IMR-90 (cell line): ENCODE data around the gene ADGRD1. TPM values are rescaled to one million over a fixed set of nuclear protein-coding genes. Genes with fewer than 3 reads are reported as not detected.

ENCODE experiments used
- ATAC-seq: fragments of 200-7000 bp; cut with Tn5 transposase; 2 replicates; pipeline ENCODE4 v1.9.1; 2020; ENCODE audit warnings: low read depth, mild to moderate bottlenecking, moderate library complexity
- BruUV-seq: library from RNA; stranded (reverse); fragments of 400-500 nt; replicated peaks from 2 replicates; lab custom pipeline; 2021; lab: Mats Ljungman, UMichigan
- CTCF ChIA-PET: fragments of 300-600 bp; formaldehyde crosslinking; extraction: SDS; loops from one replicate; lab custom pipeline; 2021; ENCODE audit warnings: antibody characterized with exemption; lab: Yijun Ruan, JAX
- POLR2A ChIA-PET: fragments of 300-600 bp; sonication (Branson Sonifier 250); formaldehyde crosslinking; loops from one replicate; lab custom pipeline; 2022; ENCODE audit warnings: antibody characterized with exemption; ENCODE audit not compliant: unreplicated experiment; lab: Charles Lee
- DNase-seq: peaks from one replicate; pipeline ENCODE4 v3.0.0; 2013
- H2AFZ ChIP-seq: replicated peaks from 2 replicates; pipeline ENCODE3; 2013; ENCODE audit warnings: low read length, mild to moderate bottlenecking; ENCODE audit not compliant: poor library complexity
- H2AK5ac ChIP-seq: 2 replicates; pipeline ENCODE4 v1.6.1; 2013; ENCODE audit warnings: low read depth, low read length, inconsistent platforms
- H2AK9ac ChIP-seq: replicated peaks from 2 replicates; pipeline ENCODE3; 2013; ENCODE audit warnings: mild to moderate bottlenecking, low read depth, low read length, moderate library complexity; ENCODE audit not compliant: poor library complexity
- H2BK120ac ChIP-seq: 2 replicates; pipeline ENCODE4 v1.6.1; 2013; ENCODE audit warnings: low read depth, low read length, inconsistent platforms
- H2BK15ac ChIP-seq: 3 replicates; pipeline ENCODE4 v1.6.1; 2013; ENCODE audit warnings: low read depth, low read length, inconsistent platforms
- H2BK20ac ChIP-seq: 2 replicates; pipeline ENCODE4 v1.6.1; 2013; ENCODE audit warnings: low read depth, mild to moderate bottlenecking, inconsistent platforms, low read length, moderate library complexity
- H2BK5ac ChIP-seq: 2 replicates; pipeline ENCODE4 v1.6.1; 2013; ENCODE audit warnings: mild to moderate bottlenecking, low read depth, low read length, inconsistent platforms; ENCODE audit not compliant: poor library complexity, severe bottlenecking
- H3K14ac ChIP-seq: replicated peaks from 2 replicates; pipeline ENCODE4 v1.6.1; 2013; ENCODE audit warnings: low read depth, low read length, inconsistent platforms
- H3K18ac ChIP-seq: 2 replicates; pipeline ENCODE4 v1.6.1; 2013; ENCODE audit warnings: low read depth, low read length, control low read depth
- H3K23ac ChIP-seq: 2 replicates; pipeline ENCODE4 v1.6.1; 2013; ENCODE audit warnings: low read depth, low read length, inconsistent platforms
- H3K27ac ChIP-seq: 2 replicates; pipeline ENCODE4 v1.5.1; 2013; ENCODE audit warnings: mild to moderate bottlenecking, control low read depth, low read length; ENCODE audit not compliant: insufficient read depth
- H3K27me3 ChIP-seq: 2 replicates; pipeline ENCODE4 v1.6.1; 2013; ENCODE audit warnings: low read length; ENCODE audit not compliant: control insufficient read depth, insufficient read depth
- H3K36me3 ChIP-seq: 2 replicates; pipeline ENCODE4 v1.6.1; 2013; ENCODE audit warnings: low read length, mixed read lengths; ENCODE audit not compliant: control insufficient read depth, insufficient read depth
- H3K4ac ChIP-seq: 2 replicates; pipeline ENCODE4 v1.6.1; 2013; ENCODE audit warnings: low read depth, low read length, inconsistent platforms
- H3K4me1 ChIP-seq: 2 replicates; pipeline ENCODE4 v1.6.1; 2013; ENCODE audit warnings: low read length, mixed read lengths; ENCODE audit not compliant: control insufficient read depth, insufficient read depth
- H3K4me2 ChIP-seq: 2 replicates; pipeline ENCODE4 v1.6.1; 2013; ENCODE audit warnings: low read depth, mild to moderate bottlenecking, control low read depth, low read length, moderate library complexity
- H3K4me3 ChIP-seq: 2 replicates; pipeline ENCODE4 v1.5.1; 2013; ENCODE audit warnings: low read depth, mild to moderate bottlenecking, control low read depth, low read length, moderate library complexity; ENCODE audit not compliant: insufficient read depth
- H3K56ac ChIP-seq: 2 replicates; pipeline ENCODE4 v1.6.1; 2013; ENCODE audit warnings: low read length, inconsistent platforms; ENCODE audit not compliant: insufficient read depth; ENCODE audit errors: extremely low read depth
- H3K79me1 ChIP-seq, 2 experiments: 2 replicates each; pipeline ENCODE4 v1.6.1; 2013; ENCODE audit warnings: low read length in 2 of 2, inconsistent platforms in 1 of 2, low read depth in 1 of 2
- H3K9ac ChIP-seq: 2 replicates; pipeline ENCODE4 v1.6.1; 2013; ENCODE audit warnings: low read depth, low read length, control low read depth
- H3K9me1 ChIP-seq: 2 replicates; pipeline ENCODE4 v1.6.1; 2013; ENCODE audit warnings: low read length, inconsistent platforms; ENCODE audit not compliant: insufficient read depth
- H3K9me3 ChIP-seq: 2 replicates; pipeline ENCODE4 v1.6.1; 2013; ENCODE audit warnings: low read length; ENCODE audit not compliant: control insufficient read depth, insufficient read depth
- H4K20me1 ChIP-seq: 2 replicates; pipeline ENCODE4 v1.6.1; 2013; ENCODE audit warnings: low read length, inconsistent platforms; ENCODE audit not compliant: insufficient read depth
- H4K5ac ChIP-seq: 2 replicates; pipeline ENCODE4 v1.6.1; 2013; ENCODE audit warnings: mild to moderate bottlenecking, low read depth, low read length, control low read depth
- H4K8ac ChIP-seq, 2 experiments: 2 replicates each; pipeline ENCODE4 v1.6.1; 2013; ENCODE audit warnings: low read depth in 2 of 2, low read length in 2 of 2, control low read depth in 1 of 2, inconsistent platforms in 1 of 2
- H4K91ac ChIP-seq: 2 replicates; pipeline ENCODE4 v1.6.1; 2013; ENCODE audit warnings: low read depth, low read length, inconsistent platforms; ENCODE audit not compliant: insufficient read depth
- BHLHE40 ChIP-seq: fragments of 150-350 bp; IDR thresholded peaks from 2 replicates; pipeline ENCODE4 v1.6.1; 2016; ENCODE audit warnings: mild to moderate bottlenecking, low read depth, low read length
- CEBPB ChIP-seq: IDR thresholded peaks from 2 replicates; pipeline ENCODE4 v1.6.1; 2012; ENCODE audit warnings: low read depth, low read length, improper control_type of control experiment
- CHD1 ChIP-seq: IDR thresholded peaks from 2 replicates; pipeline ENCODE4 v1.6.1; 2012; ENCODE audit warnings: low read depth, low read length, improper control_type of control experiment
- ELK1 ChIP-seq: fragments of 150-350 bp; IDR thresholded peaks from 2 replicates; pipeline ENCODE4 v1.6.1; 2016; ENCODE audit warnings: low read depth, mild to moderate bottlenecking, low read length, moderate library complexity, borderline replicate concordance
- FOS ChIP-seq: fragments of 150-350 bp; IDR thresholded peaks from 2 replicates; pipeline ENCODE4 v1.6.1; 2016; ENCODE audit warnings: low read depth, low read length
- MAZ ChIP-seq: IDR thresholded peaks from 2 replicates; pipeline ENCODE4 v1.6.1; 2012; ENCODE audit warnings: low read depth, mild to moderate bottlenecking, low read length, improper control_type of control experiment, moderate library complexity, borderline replicate concordance
- MXI1 ChIP-seq: IDR thresholded peaks from 2 replicates; pipeline ENCODE4 v1.6.1; 2012; ENCODE audit warnings: low read depth, mild to moderate bottlenecking, low read length, moderate library complexity, borderline replicate concordance
- NFE2L2 ChIP-seq: fragments of 150-350 bp; IDR thresholded peaks from 2 replicates; pipeline ENCODE4 v1.6.1; 2016; ENCODE audit warnings: low read depth, mild to moderate bottlenecking, low read length
- POLR2A ChIP-seq: IDR thresholded peaks from 2 replicates; pipeline ENCODE4 v1.6.1; 2012; ENCODE audit warnings: mild to moderate bottlenecking, low read depth, low read length
- RAD21 ChIP-seq: IDR thresholded peaks from 2 replicates; pipeline ENCODE4 v1.6.1; 2012; ENCODE audit warnings: low read length, improper control_type of control experiment
- RCOR1 ChIP-seq: IDR thresholded peaks from 2 replicates; pipeline ENCODE4 v1.6.1; 2012; ENCODE audit warnings: mild to moderate bottlenecking, low read length, improper control_type of control experiment; ENCODE audit not compliant: insufficient replicate concordance
- RFX5 ChIP-seq: IDR thresholded peaks from 2 replicates; pipeline ENCODE4 v1.8.0; 2012; ENCODE audit warnings: low read depth, mild to moderate bottlenecking, low read length, moderate library complexity
- SMC3 ChIP-seq: fragments of 150-350 bp; IDR thresholded peaks from 2 replicates; pipeline ENCODE4 v1.6.1; 2016; ENCODE audit warnings: low read depth, mild to moderate bottlenecking, antibody characterized with exemption, low read length, moderate library complexity
- WGBS, 2 experiments: methylation state at CpG; one replicate each; pipeline versions ENCODE4 v1.1.5 to v1.1.7; 2013; ENCODE audit warnings: missing lambda C conversion rate in 2 of 2; ENCODE audit not compliant: insufficient read length in 1 of 2; ENCODE audit errors: extremely low coverage in 2 of 2; 5-methylcytosine and 5-hydroxymethylcytosine counted together
- dilution Hi-C: fragments of 300-500 bp; cut with HindIII; formaldehyde crosslinking; loops from one replicate; pipeline ENCODE4 v1.14.3; 2018; ENCODE audit warnings: low sequenced_read_pairs; ENCODE audit not compliant: unreplicated experiment
- in situ Hi-C: fragments of 300-500 bp; cut with MboI; formaldehyde crosslinking; loops from 3 replicates; pipeline ENCODE4 v1.14.3; 2019; ENCODE audit warnings: low sequenced_read_pairs, inconsistent platforms, mixed read lengths
- intact Hi-C: fragments of 100-400 bp; cut with micrococcal nuclease; formaldehyde crosslinking; loops from 2 replicates; pipeline ENCODE4 v1.10.0; 2022
- polyA plus RNA-seq, 3 experiments: library from polyadenylated mRNA; depleted of rRNA; stranded (reverse); fragments of >200 nt; gene quantifications; 2 replicates each; pipeline ENCODE4 v1.2.3, GENCODE V29; 2012; ENCODE audit warnings: low replicate concordance in 1 of 3
- total RNA-seq: library from RNA; depleted of rRNA; stranded (reverse); fragments of >200 nt; gene quantifications from 2 replicates; pipeline ENCODE4 v1.2.3, GENCODE V29; 2012
- TF ChIP-seq, protein P1 (sequence below): conservative IDR thresholded peaks from 2 replicates; pipeline ENCODE4 v1.5.1; 2012; ENCODE audit warnings: mild to moderate bottlenecking, low read depth, low read length, improper control_type of control experiment
- TF ChIP-seq, protein P2 (sequence below): fragments of 150-350 bp; IDR thresholded peaks from 2 replicates; pipeline ENCODE4 v1.6.1; 2017; ENCODE audit warnings: mild to moderate bottlenecking, antibody characterized with exemption, low read length, low read depth

Gene ADGRD1
- total and polyA plus RNA-seq, 2 of the 4 experiments (the other 2 are of a cell fraction), result not detected

- H2BK15ac ChIP-seq, result no peak overlapping the region
- H3K56ac ChIP-seq, result no peak overlapping the region
- H2AK5ac ChIP-seq, result no peak overlapping the region
- POLR2A ChIA-PET, result no interaction called here
- H3K4ac ChIP-seq, result no peak overlapping the region
- no TSS peak for BruUV-seq
- 38% methylated on average over 2 of the region's 14 CpGs; no CpG with 5 or more reads in 1 of the 2 experiments for WGBS, 2 experiments
- H3K23ac ChIP-seq, result no peak overlapping the region
- TF ChIP-seq POLR2A, result no peak
- TF ChIP-seq MAZ, result no peak
- no peak for TF ChIP-seq RAD21
- no peak for TF ChIP-seq FOS
- TF ChIP-seq SMC3, result no peak
- TF ChIP-seq MXI1, result no peak
- TF ChIP-seq RFX5, result no peak
- TF ChIP-seq BHLHE40, result no peak
- TF ChIP-seq NFE2L2, result no peak
- no peak for TF ChIP-seq RCOR1
- TF ChIP-seq, protein P1, sequence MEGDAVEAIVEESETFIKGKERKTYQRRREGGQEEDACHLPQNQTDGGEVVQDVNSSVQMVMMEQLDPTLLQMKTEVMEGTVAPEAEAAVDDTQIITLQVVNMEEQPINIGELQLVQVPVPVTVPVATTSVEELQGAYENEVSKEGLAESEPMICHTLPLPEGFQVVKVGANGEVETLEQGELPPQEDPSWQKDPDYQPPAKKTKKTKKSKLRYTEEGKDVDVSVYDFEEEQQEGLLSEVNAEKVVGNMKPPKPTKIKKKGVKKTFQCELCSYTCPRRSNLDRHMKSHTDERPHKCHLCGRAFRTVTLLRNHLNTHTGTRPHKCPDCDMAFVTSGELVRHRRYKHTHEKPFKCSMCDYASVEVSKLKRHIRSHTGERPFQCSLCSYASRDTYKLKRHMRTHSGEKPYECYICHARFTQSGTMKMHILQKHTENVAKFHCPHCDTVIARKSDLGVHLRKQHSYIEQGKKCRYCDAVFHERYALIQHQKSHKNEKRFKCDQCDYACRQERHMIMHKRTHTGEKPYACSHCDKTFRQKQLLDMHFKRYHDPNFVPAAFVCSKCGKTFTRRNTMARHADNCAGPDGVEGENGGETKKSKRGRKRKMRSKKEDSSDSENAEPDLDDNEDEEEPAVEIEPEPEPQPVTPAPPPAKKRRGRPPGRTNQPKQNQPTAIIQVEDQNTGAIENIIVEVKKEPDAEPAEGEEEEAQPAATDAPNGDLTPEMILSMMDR, result no peak
- no peak for TF ChIP-seq CEBPB
- no peak for TF ChIP-seq ELK1
- TF ChIP-seq, protein P2, sequence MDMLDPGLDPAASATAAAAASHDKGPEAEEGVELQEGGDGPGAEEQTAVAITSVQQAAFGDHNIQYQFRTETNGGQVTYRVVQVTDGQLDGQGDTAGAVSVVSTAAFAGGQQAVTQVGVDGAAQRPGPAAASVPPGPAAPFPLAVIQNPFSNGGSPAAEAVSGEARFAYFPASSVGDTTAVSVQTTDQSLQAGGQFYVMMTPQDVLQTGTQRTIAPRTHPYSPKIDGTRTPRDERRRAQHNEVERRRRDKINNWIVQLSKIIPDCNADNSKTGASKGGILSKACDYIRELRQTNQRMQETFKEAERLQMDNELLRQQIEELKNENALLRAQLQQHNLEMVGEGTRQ, result no peak
- TF ChIP-seq CHD1, result no peak
- no peak overlapping the region for H4K8ac ChIP-seq
- no peak for ATAC-seq
- H3K27me3 ChIP-seq, result no peaks in the 10 kb centered on the region
- no peak overlapping the region for H3K9ac ChIP-seq
- H3K4me1 ChIP-seq, result no peaks in the 10 kb centered on the region
- no peaks in the 10 kb centered on the region for H3K79me1 ChIP-seq
- H2BK5ac ChIP-seq, result no peak overlapping the region
- no peak overlapping the region for H2BK120ac ChIP-seq
- dilution Hi-C loops (no loop called here), intact Hi-C loops (no loop called here), in situ Hi-C loops (no loop called here)
- H4K91ac ChIP-seq, result no peak overlapping the region
- H3K18ac ChIP-seq, result no peak overlapping the region
- no peaks in the 10 kb centered on the region for H4K20me1 ChIP-seq
- CTCF ChIA-PET, result no interaction called here
- H3K9me1 ChIP-seq, result no peaks in the 10 kb centered on the region
- H3K27ac ChIP-seq, result no peak overlapping the region
- no peak overlapping the region for H2AK9ac ChIP-seq
- no peak overlapping the region for H2BK20ac ChIP-seq
- no peak overlapping the region for H2AFZ ChIP-seq
- H4K5ac ChIP-seq, result no peak overlapping the region
- no peak overlapping the region for H3K14ac ChIP-seq
- H3K36me3 ChIP-seq, result no peaks in the 10 kb centered on the region
- no peak overlapping the region for H3K4me3 ChIP-seq
- no peak for DNase-seq
- H3K9me3 ChIP-seq, result peaks cover 19% of the 10 kb centered on the region; the same call in 1 of the 2 replicates
- H3K4me2 ChIP-seq, result no peak overlapping the region
These were observed 1.3 kb upstream of the ADGRD1 start for GRCh38 chr12:130952171-130952954.
